ENCODE measurements around the gene KRT6C.
"Not testable (repeated sequence)": the region's sequence is repeated elsewhere in the genome, so short reads cannot be mapped to it uniquely, and the experiment has no call there.

GRCh38 chr12:52492405-52492804 is 18.8 kb upstream of the KRT6C start:
- not testable (repeated sequence) for TF ChIP-seq CTCF (IDR thresholded peaks at IDR 0.05; ENCODE audit: insufficient read depth, low read length, poor library complexity, severe bottlenecking); EZH2phosphoT487 (conservative IDR thresholded peaks at IDR 0.05; ENCODE audit: low read length)
